RPMI7951 (cell line): ENCODE measurements around the gene EIF3L. TPM values are rescaled to one million over a fixed set of nuclear protein-coding genes. Genes with fewer than 3 reads are reported as not detected.

ENCODE experiments used
- DNase-seq: peaks from one replicate; pipeline ENCODE4 v3.0.0-alpha.2; 2012; ENCODE audit warnings: low read depth
- total RNA-seq: library from RNA; depleted of rRNA; stranded (reverse); fragments of >200 nt; shearing (Covaris generic); gene quantifications from 2 replicates; pipeline ENCODE4 v1.2.3, GENCODE V29; 2014

Gene EIF3L
- total RNA-seq, 1 experiment from 2014 or later: 374 TPM

GRCh38 chr22:37817705-37818408 lies 31.4 kb upstream of the EIF3L start:
- DNase-seq: peak; percentile 70

- no peak for DNase-seq
These were observed 30.7 kb upstream of the EIF3L start for GRCh38 chr22:37818409-37819104.

GRCh38 chr22:37819105-37819433 lies 30.1 kb upstream of the EIF3L start:
- DNase-seq: no peak

GRCh38 chr22:37820350-37820749 lies 28.9 kb upstream of the EIF3L start:
- no peak for DNase-seq

GRCh38 chr22:37822079-37822833 lies 27.0 kb upstream of the EIF3L start:
- DNase-seq: no peak

GRCh38 chr22:37823134-37823985 lies 25.9 kb upstream of the EIF3L start, which contains the start of gene GALR3:
Gene GALR3, plus strand, starts transcription at chr22:37823382. Its CDS starts 25 bp downstream, at chr22:37823407.
- no peak for DNase-seq

GRCh38 chr22:37824674-37825641 lies 24.3 kb upstream of the EIF3L start:
- DNase-seq: peak; percentile 20

- no peak for DNase-seq
These were observed 22.2 kb upstream of the EIF3L start for GRCh38 chr22:37827056-37827455.

GRCh38 chr22:37830093-37830842 lies 19.0 kb upstream of the EIF3L start:
- DNase-seq: no peak

- DNase-seq: no peak
These were observed 17.7 kb upstream of the EIF3L start for GRCh38 chr22:37831472-37831871.

GRCh38 chr22:37832022-37832857 lies 17.0 kb upstream of the EIF3L start:
- no peak for DNase-seq

- DNase-seq: peak; percentile 45
These were observed 7.0 kb upstream of the EIF3L start for GRCh38 chr22:37842015-37842793.

GRCh38 chr22:37843741-37844089 lies 5.5 kb upstream of the EIF3L start:
- no peak for DNase-seq

- no peak for DNase-seq
These were observed 4.3 kb upstream of the EIF3L start for GRCh38 chr22:37844904-37845329.

- no peak for DNase-seq
These were observed 2.8 kb upstream of the EIF3L start for GRCh38 chr22:37846433-37846832.

GRCh38 chr22:37848587-37849088 lies 581 bp upstream of the EIF3L start:
- DNase-seq: no peak

- DNase-seq: no peak
These were observed 1.6 kb downstream of the EIF3L start for GRCh38 chr22:37850801-37851200.

- no peak for DNase-seq
These were observed 3.2 kb downstream of the EIF3L start for GRCh38 chr22:37852418-37852817.
